NCI-H2227 treated with DMSO at 0.1 percent for 48 hours (cell line): ENCODE measurements around the gene PPFIBP1.

ENCODE experiments used
- DNase-seq: peaks from one replicate; lab custom pipeline; 2025; lab: John Stamatoyannopoulos, UW

PPFIBP1 gene

DNA sequence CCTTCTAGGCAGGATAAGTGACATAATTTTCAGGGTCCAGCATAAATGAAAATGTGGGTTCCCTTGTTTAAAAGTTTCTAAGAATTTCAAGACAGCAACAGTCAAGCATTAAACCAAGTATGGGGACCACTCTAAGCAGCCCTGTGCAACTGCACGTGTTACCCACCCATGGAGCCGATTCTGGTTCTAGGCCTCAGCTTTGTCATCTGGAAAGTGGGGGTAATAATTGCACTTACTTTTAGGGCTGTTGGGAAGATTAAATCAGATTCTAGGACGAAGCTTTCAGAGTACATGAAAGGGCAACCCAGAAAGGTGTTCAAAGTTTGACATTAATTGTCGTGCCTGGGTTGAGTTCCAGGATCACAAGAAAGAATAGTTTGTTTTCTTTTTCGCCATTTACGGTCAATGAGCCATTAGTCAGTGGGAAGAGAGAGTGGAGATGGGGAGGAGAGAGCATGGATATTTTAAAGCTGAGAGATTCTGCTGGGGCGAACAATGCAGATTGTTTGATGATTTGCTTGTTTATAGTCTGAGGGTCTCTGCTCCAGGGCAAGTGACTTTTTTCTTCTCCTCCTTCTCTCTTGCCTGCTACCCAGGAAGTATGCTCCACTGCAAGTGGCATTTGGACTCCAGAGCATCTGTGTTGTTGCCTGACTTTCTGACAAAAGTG lies 10.7 kb upstream of the PPFIBP1 start:
- no peak for DNase-seq

DNA sequence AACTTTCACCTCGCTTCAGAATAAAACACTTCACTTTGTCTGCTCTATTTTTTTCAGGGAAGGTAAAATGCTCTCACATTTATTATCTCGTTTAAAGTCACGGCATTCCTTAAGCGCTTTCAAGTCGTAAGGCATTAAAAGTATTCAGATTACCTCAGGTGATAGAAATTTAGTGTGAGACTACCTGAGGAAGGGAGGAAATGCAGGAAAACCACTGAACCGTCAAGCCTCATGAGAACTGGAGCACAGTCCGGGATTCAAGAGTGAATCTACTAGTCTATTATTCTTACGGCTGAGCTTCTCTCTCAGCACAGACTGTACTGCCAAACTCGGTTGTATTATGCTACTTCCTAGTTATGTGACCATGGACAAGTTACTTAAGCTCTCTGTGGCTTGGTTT lies 8.3 kb upstream of the PPFIBP1 start:
- no peak for DNase-seq

DNA sequence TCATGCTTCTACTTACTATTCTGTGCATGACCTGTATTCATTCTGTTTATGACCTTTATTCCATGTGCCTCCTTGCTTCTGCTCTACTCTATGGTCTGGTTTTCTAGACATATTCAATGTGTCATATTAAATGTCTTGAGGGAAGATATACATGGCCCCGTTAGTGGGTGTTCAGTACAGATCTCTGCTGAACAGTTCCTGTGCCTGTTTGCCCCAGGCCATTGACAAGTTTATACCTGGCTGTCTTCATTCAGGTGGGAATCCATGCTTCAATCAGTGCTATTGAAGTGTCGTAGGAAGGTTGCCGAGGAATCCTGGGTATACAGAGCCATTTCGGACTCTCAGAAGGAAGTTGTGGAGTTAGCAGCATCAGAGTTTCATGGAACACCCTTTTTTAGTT lies 7.4 kb upstream of the PPFIBP1 start:
- DNase-seq: no peak

DNA sequence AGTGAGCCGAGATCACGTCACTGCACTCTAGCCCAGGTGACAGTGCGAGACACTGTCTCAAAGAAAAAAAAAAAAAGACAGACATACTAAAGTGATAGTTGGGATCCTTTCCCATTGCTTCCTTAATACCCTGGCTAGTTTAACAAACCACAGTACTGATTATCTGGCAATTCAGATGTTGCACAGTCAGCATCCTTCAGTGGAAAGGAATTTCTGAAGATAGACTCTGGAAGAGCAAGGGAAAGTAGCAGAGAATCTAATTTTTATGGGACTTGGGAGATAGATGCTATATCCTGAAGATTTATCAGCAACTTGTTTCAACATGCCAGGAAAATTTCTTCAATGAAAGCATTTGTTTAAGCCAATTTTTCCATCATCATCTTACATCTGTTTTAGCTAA lies 6.5 kb upstream of the PPFIBP1 start:
- no peak for DNase-seq

DNA sequence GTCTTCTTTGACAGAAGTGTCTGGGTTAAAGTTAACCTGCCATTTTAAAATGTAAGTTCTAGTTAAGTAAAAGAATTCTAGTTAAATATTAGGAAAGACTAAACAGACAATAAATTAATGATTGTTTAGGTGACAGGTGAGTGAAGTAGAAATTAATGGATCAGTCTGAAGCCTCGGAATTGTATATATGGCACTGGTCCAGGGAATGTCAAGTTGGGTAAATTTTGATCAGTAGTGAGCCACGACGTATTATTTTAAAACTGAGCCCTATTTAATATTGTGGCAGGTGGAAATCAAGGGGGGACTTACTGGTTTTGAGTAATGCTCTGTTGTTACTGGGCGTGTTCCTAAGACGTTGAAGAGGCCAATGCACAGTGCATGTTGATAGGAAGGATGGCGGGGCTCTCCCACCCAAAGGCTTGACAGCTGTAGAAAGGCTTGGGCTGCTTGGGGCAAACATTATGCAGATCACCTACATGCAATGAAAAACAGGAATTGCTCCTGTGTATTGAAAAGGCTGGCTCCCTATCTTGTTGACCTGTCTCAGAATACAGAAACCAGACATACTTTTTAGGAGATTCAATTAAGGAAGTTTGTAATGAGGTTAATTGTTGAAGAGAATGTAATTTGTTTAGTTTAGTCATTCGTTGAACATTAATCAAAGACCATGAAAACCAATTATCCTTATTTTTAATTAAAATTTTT lies 5.9 kb upstream of the PPFIBP1 start:
- DNase-seq: no peak

DNA sequence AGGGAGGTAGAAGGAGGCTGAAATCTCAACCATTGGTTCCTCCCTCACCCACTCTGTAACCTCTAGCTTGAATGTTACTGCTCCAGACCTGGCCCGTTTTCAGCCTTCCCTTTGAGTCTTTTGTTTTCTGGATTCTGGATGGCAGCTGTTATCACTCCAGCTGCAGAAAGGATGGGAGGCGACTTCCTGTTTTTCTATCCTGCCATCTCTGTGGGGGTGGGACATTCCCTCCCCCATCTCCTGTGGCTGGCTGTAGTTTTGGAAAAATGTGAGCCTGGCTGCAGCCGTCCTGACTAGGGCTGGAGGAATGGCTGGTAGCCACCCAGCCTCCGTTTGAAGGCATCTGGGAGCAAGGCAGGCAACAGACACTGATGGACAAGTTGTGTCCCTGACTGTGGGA lies 2.9 kb upstream of the PPFIBP1 start:
- DNase-seq: no peak

DNA sequence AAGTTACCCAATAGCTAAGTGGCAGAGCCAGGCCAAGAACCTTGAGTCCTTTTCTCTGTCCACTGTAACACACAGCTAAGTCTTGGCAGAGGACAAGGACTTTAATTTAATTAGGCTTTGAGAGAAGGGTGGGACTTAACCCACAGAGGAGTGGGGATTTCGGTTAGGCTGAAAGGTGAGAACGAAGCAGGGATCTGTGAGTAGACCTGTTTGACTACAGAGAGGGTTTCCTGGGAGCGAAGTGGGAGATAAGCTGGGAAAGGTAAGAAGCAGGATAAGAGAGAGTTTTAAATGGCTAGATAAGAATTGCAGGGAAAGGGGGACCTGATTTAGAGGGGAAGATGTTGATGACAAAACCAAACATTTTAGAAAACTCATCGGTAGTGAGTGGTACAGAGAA lies 2.0 kb upstream of the PPFIBP1 start:
- DNase-seq: no peak

DNA sequence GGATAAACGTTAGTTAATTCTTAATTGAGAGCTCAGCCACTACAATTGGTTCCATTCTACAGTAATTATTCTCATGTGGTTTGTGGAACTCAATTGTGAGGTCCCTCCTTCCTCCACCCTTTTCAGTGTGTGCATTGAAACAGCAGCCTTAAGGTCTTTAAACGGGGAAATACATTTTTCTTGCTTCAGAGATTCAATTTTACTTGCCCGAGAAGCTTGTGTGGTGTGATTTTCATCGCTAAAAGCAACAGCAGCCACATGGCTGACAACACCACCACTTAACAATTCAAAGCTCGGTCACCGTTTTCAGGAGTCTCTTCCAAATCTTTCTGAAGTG lies 733 bp upstream of the PPFIBP1 start:
- DNase-seq: no peak

DNA sequence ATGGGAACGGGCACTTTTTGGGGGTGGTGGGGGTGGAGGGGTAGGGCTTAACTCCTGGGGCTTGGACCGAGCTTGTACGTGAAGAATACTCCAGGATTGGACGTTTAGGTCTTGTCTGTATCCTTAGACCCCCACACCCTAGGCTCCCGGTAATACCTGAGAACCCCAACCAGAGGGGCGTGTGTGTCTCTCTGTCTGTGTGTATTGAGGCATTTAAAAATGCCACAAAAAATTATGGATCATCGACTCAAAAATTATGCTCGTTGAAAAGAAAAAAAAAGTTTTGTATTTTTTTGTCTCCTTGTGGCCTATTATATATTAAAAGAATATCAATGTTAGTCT lies 459 bp downstream of the PPFIBP1 start:
- DNase-seq: no peak

DNA sequence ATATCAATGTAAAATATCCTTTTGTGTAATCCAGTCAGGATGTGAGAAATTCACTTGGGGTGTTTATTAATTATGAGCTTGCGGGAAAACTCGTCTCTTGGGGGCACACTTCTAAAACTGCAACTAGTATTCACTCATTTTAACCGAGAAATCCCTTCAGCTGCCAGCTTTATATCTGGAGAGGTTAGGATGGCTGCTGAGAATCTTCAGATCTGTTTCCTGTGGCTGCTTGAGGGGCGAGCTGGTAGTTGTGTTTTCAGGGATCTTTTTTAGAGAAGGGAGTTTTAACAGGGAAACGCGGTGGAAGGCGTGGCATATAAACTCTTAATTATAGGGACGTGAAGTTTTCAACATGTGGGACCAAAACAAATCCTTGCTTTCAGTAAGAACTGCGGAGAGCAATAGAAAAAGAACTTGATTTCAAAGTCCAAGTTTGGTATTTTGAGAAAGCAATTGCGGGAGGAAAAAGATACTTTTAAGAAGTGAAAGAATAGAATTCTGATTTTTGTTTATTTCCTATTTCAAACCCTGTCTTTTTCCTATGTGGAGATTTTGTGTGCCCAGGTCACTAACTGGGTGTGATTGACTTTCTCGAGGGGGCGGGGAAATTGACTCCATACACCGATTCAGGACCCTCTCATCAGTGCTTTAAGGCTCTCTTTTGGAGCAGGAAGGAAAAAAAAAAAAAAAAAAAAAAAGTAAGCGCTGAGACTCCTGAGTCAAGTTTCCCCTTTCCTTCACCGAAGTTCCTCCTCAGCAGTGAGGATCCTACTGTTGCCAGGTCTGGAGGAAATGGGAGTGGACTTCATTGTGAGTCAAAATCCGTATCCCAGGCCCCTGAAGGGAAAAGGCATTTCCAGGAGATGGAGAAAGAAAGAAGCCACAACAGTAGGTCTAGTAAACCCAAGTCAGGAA lies 1.1 kb downstream of the PPFIBP1 start:
- no peak for DNase-seq

DNA sequence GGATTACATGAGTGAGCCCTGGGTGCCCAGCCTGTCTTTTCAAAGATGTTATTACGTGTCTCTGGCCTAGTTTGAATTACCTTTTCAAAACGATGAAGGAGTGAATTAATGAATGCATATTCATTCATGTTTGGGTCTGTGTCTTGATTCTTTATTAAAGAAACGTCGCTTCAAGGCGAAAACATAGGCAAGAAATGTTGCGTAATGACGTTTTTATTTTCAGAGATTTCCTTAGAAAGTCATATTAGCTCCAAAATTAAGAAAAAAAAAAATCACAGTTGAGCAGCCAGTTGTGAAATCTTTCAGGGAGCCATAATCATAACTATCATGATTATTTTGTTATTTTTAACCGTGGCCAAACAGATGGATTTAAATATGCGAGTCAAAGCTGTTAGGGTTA lies 3.5 kb downstream of the PPFIBP1 start:
- no peak for DNase-seq

DNA sequence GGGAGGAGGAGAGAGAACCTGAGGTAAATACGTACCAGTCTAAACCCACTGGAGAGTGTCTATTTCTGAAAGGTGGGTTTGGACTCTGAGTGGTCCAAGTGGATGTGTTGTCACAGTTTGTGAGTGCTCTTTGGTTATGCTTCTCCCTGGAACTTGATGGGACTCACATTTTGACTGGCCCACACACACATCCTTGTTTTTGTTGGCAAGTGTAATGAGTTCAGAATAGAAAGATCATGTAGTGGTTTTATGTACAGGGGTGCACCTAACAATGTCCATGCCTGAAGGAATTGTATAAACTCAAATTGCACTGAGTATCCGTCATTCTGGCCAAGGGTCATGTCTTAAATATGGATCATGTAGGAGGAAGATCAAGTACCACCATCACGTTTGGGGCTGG lies 4.8 kb downstream of the PPFIBP1 start:
- no peak for DNase-seq

DNA sequence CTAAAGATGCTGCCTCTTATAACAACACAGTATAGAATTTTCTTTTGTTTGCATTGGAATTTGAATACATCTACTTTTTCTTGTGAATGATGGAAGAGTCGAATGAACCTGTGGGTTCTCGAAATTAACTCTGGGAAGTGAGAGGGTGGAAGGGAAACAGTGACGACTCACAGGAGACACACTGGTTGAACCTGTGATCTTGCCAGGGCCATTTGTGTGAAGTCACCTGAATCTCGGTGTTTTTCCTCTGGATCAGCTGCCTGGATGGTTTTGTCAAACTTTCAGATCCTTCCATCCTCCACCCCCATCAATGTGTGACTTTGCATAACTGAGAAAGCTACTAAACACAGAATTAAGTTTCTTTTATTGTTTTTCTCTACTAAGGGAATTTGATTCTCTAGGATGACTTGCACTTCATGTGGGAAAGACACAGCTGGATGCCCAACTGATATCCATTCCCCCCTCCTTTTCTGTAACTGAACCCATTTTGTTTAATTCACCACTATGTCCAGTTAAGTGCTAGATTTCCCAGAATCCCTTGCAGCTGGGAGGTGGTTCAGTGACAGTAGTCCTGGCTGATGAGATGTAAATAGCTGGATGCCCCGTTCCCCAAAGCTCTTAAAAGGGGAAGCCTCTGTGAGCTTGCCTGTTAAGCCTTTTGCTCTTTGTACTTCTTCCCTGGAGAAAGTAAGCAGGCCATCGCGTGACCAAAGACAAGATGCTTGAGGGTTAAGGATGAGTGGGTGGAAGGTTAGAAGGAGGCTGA lies 6.3 kb downstream of the PPFIBP1 start:
- no peak for DNase-seq

DNA sequence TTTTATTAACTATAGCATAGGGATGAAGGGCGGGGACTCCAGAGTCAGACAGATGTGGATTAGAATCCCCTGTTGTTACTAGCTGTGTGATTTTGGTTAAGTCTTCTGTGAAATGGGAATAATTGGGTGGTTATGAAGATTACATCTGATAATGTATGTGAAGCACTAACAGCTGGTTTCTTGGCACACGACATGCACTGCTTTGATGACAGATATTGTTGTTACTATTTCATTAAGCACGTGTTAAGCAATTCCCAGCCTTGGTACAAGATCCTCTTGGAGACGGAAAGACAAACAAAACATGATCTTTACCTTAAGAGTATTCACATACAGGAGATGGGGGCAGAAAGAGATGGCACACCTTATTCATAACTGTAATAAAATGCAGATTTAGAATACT lies 7.9 kb downstream of the PPFIBP1 start:
- DNase-seq: no peak

DNA sequence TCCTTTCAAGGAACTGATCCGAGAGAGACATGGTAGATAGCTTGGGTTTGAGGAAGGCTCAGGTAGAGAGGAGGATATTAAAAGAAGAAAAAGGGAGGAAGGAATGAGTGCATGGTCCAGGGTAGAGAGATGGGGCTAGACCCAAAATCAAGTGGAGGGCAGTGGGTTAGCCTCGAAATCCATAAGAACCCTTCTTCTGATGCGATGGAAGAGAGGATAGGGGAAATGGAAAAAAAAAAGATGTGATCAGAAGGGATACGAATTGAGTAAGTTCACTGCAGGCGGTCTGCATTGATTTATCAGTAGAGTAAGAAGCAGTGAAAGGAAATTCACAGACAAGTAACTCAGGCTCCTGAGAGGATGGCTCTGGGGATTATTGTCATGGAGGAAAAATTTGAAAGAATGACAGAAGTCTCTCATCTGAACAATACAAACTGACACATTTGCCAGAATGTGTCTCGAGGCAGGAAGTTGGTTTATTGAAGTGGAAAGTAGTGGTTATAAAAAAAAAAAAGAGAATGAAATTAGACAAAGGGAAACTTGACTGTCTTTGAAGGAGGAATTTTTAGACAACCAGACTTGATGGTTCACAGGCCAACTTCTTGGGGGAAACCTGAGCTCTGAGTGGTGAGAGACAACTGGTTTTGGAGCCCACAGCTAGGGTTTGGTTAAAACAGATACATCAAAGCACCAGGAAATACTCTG lies 10.2 kb downstream of the PPFIBP1 start:
- no peak for DNase-seq

DNA sequence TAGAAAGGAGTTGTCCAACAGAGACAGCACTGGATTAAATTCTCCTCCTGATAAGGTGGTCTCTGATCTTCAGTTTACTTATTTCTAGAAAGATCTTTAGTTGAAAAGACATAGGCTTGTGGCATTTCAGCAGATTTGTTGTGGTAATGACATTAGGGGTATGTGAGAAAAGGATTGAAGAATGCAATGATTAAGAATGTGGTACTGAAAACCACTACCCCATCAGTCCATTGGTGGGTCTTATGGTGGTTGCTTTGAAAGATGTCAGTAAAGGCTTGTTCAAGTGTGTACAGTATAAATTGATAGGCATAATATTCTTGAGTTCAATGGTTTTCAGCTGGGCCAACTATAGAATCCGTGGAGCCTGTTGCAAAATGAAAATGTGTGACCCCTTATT lies 10.8 kb downstream of the PPFIBP1 start:
- DNase-seq: no peak

DNA sequence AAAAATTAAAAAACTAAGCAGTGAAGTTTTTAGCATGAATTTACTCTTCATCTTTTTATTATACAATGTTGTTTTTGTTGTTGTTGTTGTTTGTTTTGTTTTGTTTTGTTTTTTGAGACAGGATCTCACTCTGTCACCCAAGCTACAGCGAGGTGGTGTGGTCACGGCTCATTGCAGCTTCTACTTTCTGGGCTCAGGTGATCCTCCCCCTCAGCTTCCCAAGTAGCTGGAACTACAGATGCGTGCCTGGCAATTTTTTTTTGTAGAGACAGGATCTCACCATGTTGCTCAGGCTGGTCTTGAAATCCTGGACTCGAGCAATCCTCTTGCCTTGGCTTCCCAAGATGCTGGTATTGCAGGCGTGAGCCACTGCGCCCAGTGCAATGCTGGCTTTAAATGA lies 11.3 kb downstream of the PPFIBP1 start:
- DNase-seq: no peak

DNA sequence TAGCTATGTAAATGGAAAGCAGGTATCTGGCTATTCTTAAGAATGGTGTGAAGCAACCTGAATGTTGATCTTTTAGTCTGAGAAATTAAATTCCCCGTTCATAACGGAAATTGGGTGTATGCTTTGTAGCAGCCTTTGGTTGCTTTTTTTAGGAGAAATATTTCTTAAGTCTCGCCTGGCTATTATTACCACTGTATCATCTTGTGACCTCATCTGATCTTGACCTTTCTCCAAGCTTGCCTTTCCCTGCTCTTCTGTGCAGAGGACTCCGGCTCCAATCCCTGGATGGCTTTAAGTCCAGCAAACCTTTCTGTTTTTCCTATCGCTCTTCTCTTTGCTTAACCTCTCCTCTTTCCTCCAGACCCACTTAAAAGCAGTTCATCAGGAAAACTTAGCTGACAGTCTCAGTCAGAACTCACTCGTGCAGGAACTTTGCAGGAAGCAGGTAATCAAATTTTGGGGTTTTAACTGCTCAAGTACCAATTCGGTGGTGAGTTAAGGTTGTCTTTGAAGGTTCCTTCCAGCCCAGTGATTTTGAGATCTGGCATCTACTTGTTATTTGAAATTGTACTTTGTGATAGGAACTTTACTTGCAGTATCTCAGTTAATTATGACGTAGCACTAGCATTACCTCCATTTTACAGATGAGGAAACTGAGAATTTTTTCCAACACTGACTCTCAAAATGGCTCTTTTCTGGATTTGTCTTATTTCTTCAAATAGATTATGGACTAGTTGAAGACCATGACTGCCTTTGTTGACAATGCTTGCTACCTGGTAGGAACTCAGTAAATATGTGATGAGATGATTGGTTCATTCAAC lies 14.1 kb downstream of the PPFIBP1 start:
- DNase-seq: no peak

DNA sequence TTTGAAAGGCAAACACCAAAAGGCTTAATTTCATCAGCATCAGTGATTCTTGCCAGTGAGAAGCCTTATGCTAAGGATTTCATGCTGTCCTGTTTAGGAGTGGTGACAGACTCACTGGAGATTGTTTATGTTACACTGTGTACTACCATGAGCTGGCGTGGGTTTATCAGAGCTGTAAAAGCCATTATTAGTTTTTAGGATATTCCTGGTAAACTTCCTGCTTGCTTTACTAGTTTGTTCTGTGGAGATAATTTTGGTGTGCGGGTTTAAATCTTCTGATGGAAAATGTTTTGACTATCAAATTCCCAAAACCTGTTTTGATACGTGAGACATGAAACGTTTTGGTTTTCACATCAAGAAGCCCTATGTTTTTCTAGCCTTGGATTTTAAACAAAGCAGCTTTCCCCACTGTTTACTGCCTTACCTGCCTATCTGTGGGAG lies 15.2 kb downstream of the PPFIBP1 start:
- no peak for DNase-seq

DNA sequence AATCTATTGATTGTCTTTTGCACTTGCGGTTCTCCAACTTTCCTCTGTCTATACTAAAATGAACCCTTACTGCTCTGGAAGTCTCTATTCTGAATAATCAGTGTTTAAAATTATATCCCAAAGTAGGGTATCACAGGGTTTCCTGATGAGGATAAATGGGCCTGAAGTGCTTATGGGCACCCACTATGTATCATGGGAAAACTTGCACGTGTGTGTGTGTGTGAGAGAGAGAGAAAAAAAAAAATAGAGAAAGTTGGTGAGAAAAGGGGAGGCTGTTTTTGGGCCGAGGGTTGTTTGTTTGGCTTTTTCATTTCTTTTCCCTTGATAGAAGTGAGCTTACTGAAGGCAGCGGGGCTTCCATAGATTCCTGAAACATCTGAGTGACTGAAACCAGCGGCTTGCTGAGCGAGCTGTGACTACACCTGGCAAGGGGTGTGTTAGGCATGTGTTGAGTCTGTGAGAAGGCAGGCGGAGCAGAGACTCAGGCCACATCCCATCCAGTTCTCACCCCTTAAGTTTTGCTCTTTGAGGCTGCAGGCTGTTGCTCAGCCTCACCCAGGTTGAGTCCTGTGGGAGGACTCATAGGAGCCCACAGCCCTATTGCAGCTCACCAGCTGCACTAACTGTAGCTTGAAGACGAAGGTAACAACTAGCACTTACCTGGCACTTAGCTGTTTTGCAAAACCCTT lies 17.2 kb downstream of the PPFIBP1 start:
- DNase-seq: no peak
